Vagina (tissue), 2 donors: ENCODE results near the gene SLC13A5. TPM values are rescaled to one million over a fixed set of nuclear protein-coding genes. Genes with fewer than 3 reads are reported as not detected.
"Not testable (repeated sequence)": the region's sequence is repeated elsewhere in the genome, so short reads cannot be mapped to it uniquely, and the experiment has no call there.

ENCODE experiments used
- DNase-seq, 2 donors: peaks; one replicate each; pipeline ENCODE4 v3.0.0-alpha.2; 2017; ENCODE audit errors: extremely low spot score in 2 of 2
- H3K27ac ChIP-seq: fragments of 200-600 bp; sonication (generic); one replicate; pipeline ENCODE4 v1.5.1; 2019
- H3K27me3 ChIP-seq: fragments of 200-600 bp; sonication (generic); one replicate; pipeline ENCODE4 v1.5.1; 2019
- H3K36me3 ChIP-seq, 2 donors: fragments of 200-600 bp; sonication (generic); one replicate each; pipeline ENCODE4 v1.5.1; 2017 to 2019
- H3K4me1 ChIP-seq: fragments of 200-600 bp; sonication (generic); one replicate; pipeline ENCODE4 v1.5.1; 2019
- H3K4me3 ChIP-seq, 2 donors: fragments of 200-600 bp; sonication (generic); 1 replicate in 1 of 2; 2 replicates in 1 of 2; pipeline ENCODE4 v1.5.1; 2016 to 2019
- H3K9me3 ChIP-seq: fragments of 200-600 bp; sonication (generic); one replicate; pipeline ENCODE4 v1.5.1; 2019
- POLR2A ChIP-seq, 2 donors: fragments of 450-650 bp; IDR thresholded peaks; one replicate each; pipeline ENCODE4 v1.6.1; 2017; ENCODE audit warnings: antibody characterized with exemption in 2 of 2, mild to moderate bottlenecking in 2 of 2, moderate library complexity in 2 of 2
- POLR2AphosphoS5 ChIP-seq, 2 donors: sonication (generic); formaldehyde crosslinking; IDR thresholded peaks; one replicate each; pipeline ENCODE4 v1.9.0; 2017; ENCODE audit warnings: antibody characterized with exemption in 2 of 2, mild to moderate bottlenecking in 2 of 2, low read depth in 1 of 2; ENCODE audit not compliant: insufficient read depth in 1 of 2
- intact Hi-C: fragments of 100-400 bp; cut with DNase I; formaldehyde crosslinking; loops from one replicate; pipeline ENCODE4 v1.15.1; 2023
- total RNA-seq: library from RNA; depleted of rRNA; stranded (reverse); fragments of >200 nt; gene quantifications from one replicate; pipeline ENCODE4 v1.2.3, GENCODE V29; 2016
- TF ChIP-seq, protein P1 (sequence below), 3 experiments: fragments of 450-650 bp in 2 of 3; fragments of 200-600 bp in 1 of 3; sonication (generic) in 1 of 3; IDR thresholded peaks; one replicate each; pipeline ENCODE4 v1.5.1; 2017 to 2019; ENCODE audit warnings: antibody characterized with exemption in 3 of 3, mild to moderate bottlenecking in 2 of 3, moderate library complexity in 2 of 3

SLC13A5 gene
- total RNA-seq, 1 donor from 2014 or later: 1.7 TPM

DNA sequence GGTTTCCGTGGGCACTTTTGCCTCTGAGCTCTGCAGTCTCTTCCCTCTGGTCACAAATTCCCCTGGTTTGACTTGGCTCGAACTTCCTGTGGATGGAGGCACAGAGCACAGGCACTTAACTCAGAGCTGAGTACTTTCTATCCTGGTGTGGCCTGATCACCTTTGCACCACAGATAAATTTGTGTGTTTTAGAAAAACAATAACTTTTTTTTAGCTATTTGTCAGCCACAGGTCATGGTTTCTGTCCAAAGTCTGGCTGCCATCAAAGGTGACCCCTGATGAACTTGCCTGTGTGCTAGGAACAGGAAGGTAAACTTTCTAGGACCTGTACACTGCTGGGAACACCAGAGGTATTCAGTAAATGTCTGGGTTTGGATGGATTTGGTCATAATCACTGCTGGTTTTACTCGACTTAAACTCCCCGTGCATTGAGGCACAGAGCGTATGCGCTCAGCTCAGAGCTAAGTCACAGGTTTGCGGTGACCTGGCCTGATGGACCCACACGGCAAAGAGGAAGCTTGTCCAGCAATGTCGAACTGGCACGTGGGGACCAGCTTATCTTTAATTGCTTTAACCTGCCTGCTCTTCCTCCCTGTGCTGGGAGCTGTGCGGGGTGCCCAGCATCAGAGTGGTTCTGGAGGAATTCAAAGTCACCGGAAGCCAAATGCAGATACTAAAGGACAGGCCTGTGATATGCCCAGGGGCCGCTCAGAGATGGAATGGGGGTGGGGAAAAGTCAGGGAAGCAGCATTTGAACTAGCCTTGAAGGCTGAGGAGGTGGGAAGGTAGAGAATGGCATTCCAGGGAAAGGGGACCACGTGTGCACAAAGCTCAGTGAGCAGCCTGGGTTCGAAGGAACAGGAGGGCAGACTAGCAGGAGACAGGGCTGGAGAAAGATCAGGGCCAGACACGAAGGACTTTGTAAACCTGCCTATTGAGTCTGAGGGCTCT lies 12.9 kb downstream of the SLC13A5 start:
- H3K9me3 ChIP-seq: no peaks in the 10 kb centered on the region
- intact Hi-C loops: no loop called here

GRCh38 chr17:6698004-6698403 lies 15.2 kb downstream of the SLC13A5 start:
- H3K4me1 ChIP-seq: no peaks in the 10 kb centered on the region
- DNase-seq: no peak
- intact Hi-C loops: no loop called here
- no peak overlapping the region for H3K4me3 ChIP-seq
- H3K27ac ChIP-seq: no peak overlapping the region
- H3K27me3 ChIP-seq: no peaks in the 10 kb centered on the region
- no peaks in the 10 kb centered on the region for H3K36me3 ChIP-seq
- no peaks in the 10 kb centered on the region for H3K9me3 ChIP-seq
- TF ChIP-seq, protein P1, sequence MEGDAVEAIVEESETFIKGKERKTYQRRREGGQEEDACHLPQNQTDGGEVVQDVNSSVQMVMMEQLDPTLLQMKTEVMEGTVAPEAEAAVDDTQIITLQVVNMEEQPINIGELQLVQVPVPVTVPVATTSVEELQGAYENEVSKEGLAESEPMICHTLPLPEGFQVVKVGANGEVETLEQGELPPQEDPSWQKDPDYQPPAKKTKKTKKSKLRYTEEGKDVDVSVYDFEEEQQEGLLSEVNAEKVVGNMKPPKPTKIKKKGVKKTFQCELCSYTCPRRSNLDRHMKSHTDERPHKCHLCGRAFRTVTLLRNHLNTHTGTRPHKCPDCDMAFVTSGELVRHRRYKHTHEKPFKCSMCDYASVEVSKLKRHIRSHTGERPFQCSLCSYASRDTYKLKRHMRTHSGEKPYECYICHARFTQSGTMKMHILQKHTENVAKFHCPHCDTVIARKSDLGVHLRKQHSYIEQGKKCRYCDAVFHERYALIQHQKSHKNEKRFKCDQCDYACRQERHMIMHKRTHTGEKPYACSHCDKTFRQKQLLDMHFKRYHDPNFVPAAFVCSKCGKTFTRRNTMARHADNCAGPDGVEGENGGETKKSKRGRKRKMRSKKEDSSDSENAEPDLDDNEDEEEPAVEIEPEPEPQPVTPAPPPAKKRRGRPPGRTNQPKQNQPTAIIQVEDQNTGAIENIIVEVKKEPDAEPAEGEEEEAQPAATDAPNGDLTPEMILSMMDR (IDR thresholded peaks at IDR 0.05): no peak
- TF ChIP-seq POLR2AphosphoS5 (IDR thresholded peaks at IDR 0.05; ENCODE audit: insufficient read depth in 1 of 2, low read depth in 1 of 2) (no peak), POLR2A (IDR thresholded peaks at IDR 0.05) (no peak)

More for the DNA sequence above, 12.9 kb downstream of the SLC13A5 start:
- no peak for DNase-seq
- no peak for TF ChIP-seq POLR2A (IDR thresholded peaks at IDR 0.05)
- no peak for TF ChIP-seq POLR2AphosphoS5 (IDR thresholded peaks at IDR 0.05; ENCODE audit: insufficient read depth in 1 of 2, low read depth in 1 of 2)
- TF ChIP-seq, protein P1 (IDR thresholded peaks at IDR 0.05): no peak
- H3K4me1 ChIP-seq: no peaks in the 10 kb centered on the region
- no peak overlapping the region for H3K4me3 ChIP-seq
- no peaks in the 10 kb centered on the region for H3K27me3 ChIP-seq
- no peaks in the 10 kb centered on the region for H3K36me3 ChIP-seq
- H3K27ac ChIP-seq: no peak overlapping the region

DNA sequence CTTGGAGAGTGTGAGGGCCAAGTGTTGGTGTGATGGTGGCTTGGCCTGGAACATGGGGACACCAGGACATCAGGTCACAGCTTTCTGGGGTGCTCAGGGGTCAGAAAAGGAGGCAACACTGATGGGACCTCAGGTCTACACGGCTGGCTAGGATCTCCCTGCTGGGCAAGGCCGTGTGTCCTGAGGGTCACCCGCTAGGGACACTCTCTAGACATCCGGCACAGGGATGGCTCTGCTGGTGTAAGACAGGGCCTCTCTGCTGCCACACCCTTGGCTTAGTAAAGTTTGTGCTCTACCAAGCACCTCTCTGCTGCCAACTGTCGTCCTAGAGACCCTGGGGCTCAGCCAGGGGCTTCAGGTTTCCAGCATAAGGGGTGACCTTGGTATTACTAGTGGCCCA lies 16.3 kb downstream of the SLC13A5 start:
- H3K27me3 ChIP-seq: no peaks in the 10 kb centered on the region
- no peaks in the 10 kb centered on the region for H3K9me3 ChIP-seq
- intact Hi-C loops: no loop called here
- no peak for TF ChIP-seq POLR2A (IDR thresholded peaks at IDR 0.05)
- TF ChIP-seq, protein P1 (IDR thresholded peaks at IDR 0.05): no peak
- no peak for TF ChIP-seq POLR2AphosphoS5 (IDR thresholded peaks at IDR 0.05; ENCODE audit: insufficient read depth in 1 of 2, low read depth in 1 of 2)
- H3K27ac ChIP-seq: no peak overlapping the region
- no peaks in the 10 kb centered on the region for H3K36me3 ChIP-seq
- DNase-seq: no peak
- H3K4me1 ChIP-seq: no peaks in the 10 kb centered on the region
- no peak overlapping the region for H3K4me3 ChIP-seq

DNA sequence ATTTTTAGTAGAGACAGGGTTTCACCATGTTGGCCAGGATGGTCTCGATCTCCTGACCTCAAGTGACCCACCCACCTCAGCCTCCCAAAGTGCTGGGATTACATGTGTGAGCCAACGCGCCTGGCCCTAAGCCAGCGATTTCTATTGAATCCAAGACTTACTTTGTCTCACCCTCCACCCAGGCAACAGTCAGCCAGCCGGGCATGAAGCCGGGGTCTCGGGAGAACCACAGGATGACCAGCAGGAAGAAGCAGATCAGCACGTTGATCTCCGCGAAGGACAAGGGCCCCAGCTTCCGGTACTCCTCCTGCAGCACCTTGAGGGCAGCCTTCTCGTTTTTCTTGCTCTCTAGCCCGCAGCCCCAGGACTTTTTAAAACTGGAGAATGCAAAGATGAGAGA lies 17.6 kb downstream of the SLC13A5 start:
- TF ChIP-seq POLR2A (IDR thresholded peaks at IDR 0.05) (no peak), POLR2AphosphoS5 (IDR thresholded peaks at IDR 0.05; ENCODE audit: insufficient read depth in 1 of 2, low read depth in 1 of 2) (no peak)
- TF ChIP-seq, protein P1 (IDR thresholded peaks at IDR 0.05): no peak
- Histone ChIP-seq H3K9me3 (no peaks in the 10 kb centered on the region), H3K27me3 (no peaks in the 10 kb centered on the region), H3K4me1 (no peaks in the 10 kb centered on the region), H3K4me3 (no peak overlapping the region), H3K27ac (no peak overlapping the region), H3K36me3 (no peaks in the 10 kb centered on the region)
- no peak for DNase-seq
- intact Hi-C loops: no loop called here

DNA sequence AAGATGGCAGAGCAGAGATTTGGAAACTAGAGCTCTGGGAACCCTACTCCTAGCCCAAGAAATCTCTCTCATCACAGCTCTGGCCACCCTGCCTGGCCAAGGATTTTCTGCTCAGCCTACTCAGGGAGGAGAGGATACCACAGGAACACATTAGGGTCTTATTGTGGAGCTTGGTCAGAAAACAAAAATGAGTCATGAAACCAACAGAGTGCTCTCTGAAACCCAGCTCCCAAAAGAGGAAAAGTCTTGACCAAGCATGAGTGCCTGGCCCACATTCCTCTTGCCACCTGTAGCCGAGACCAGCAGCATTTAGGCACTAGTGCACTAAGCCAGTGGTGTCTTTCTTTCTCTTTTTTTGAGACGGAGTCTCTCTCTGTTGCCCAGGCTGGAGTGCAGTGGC lies 18.1 kb downstream of the SLC13A5 start:
- Histone ChIP-seq H3K9me3 (no peaks in the 10 kb centered on the region), H3K4me1 (no peaks in the 10 kb centered on the region), H3K27me3 (no peaks in the 10 kb centered on the region), H3K36me3 (no peaks in the 10 kb centered on the region), H3K27ac (no peak overlapping the region), H3K4me3 (no peak overlapping the region)
- TF ChIP-seq POLR2A (IDR thresholded peaks at IDR 0.05): no peak
- TF ChIP-seq, protein P1 (IDR thresholded peaks at IDR 0.05): no peak
- TF ChIP-seq POLR2AphosphoS5 (IDR thresholded peaks at IDR 0.05; ENCODE audit: insufficient read depth in 1 of 2, low read depth in 1 of 2): no peak
- DNase-seq: no peak
- intact Hi-C loops: no loop called here

GRCh38 chr17:6691958-6692357 lies 21.2 kb downstream of the SLC13A5 start:
- H3K36me3 ChIP-seq, DNase-seq, H3K4me3 ChIP-seq, H3K27me3 ChIP-seq, H3K27ac ChIP-seq, intact Hi-C loops, H3K4me1 ChIP-seq, H3K9me3 ChIP-seq: not testable (repeated sequence)
